Smooth muscle cell (in vitro differentiated cells): ENCODE measurements around the gene NPLOC4. TPM values are rescaled to one million over a fixed set of nuclear protein-coding genes. Genes with fewer than 3 reads are reported as not detected.

Source experiments
- DNase-seq: peaks from one replicate; lab custom pipeline; 2025; ENCODE audit not compliant: unreplicated experiment; lab: John Stamatoyannopoulos, UW
- H2AFZ ChIP-seq: fragments of 200-600 bp; sonication (generic); 2 replicates; pipeline ENCODE4 v1.6.0; 2016; ENCODE audit warnings: antibody characterized with exemption, low read depth, mild to moderate bottlenecking
- H3F3A ChIP-seq: fragments of 200-600 bp; sonication (generic); 2 replicates; pipeline ENCODE4 v1.6.0; 2017; ENCODE audit warnings: antibody characterized with exemption, low read depth
- H3K27ac ChIP-seq: fragments of 200-600 bp; sonication (generic); 2 replicates; pipeline ENCODE4 v1.5.1; 2016; ENCODE audit warnings: low read depth, mild to moderate bottlenecking
- H3K27me3 ChIP-seq: fragments of 200-600 bp; sonication (generic); 2 replicates; pipeline ENCODE4 v1.6.1; 2016; ENCODE audit warnings: low read depth, mild to moderate bottlenecking
- H3K36me3 ChIP-seq: fragments of 200-600 bp; sonication (generic); 2 replicates; pipeline ENCODE4 v1.5.1; 2016; ENCODE audit warnings: low read depth
- H3K4me1 ChIP-seq: fragments of 200-600 bp; sonication (generic); 2 replicates; pipeline ENCODE4 v1.5.1; 2016; ENCODE audit warnings: low read depth
- H3K4me2 ChIP-seq: fragments of 200-600 bp; sonication (generic); 2 replicates; pipeline ENCODE4 v1.6.0; 2016; ENCODE audit warnings: mild to moderate bottlenecking
- H3K4me3 ChIP-seq: fragments of 200-600 bp; sonication (generic); 2 replicates; pipeline ENCODE4 v1.5.1; 2016; ENCODE audit warnings: mild to moderate bottlenecking
- H3K79me2 ChIP-seq: fragments of 200-600 bp; sonication (generic); 2 replicates; pipeline ENCODE4 v1.6.0; 2016; ENCODE audit warnings: low read depth, mild to moderate bottlenecking
- H3K9ac ChIP-seq: fragments of 200-600 bp; sonication (generic); 2 replicates; pipeline ENCODE4 v1.6.0; 2016; ENCODE audit warnings: low read depth
- H3K9me3 ChIP-seq: fragments of 200-600 bp; sonication (generic); replicated peaks from 2 replicates; pipeline ENCODE4 v1.5.1; 2016; ENCODE audit warnings: low read depth
- H4K20me1 ChIP-seq: fragments of 200-600 bp; sonication (generic); 2 replicates; pipeline ENCODE4 v1.6.0; 2016; ENCODE audit warnings: low read depth
- CTCF ChIP-seq: fragments of 200-600 bp; sonication (generic); IDR thresholded peaks from 2 replicates; pipeline ENCODE4 v1.5.1; 2017; ENCODE audit warnings: borderline replicate concordance, mild to moderate bottlenecking, antibody characterized with exemption; ENCODE audit not compliant: insufficient read depth, poor library complexity, severe bottlenecking
- WGBS: methylation state at CpG from one replicate; pipeline ENCODE4 v1.1.7; 2016; ENCODE audit warnings: low lambda C conversion rate; 5-methylcytosine and 5-hydroxymethylcytosine counted together
- polyA plus RNA-seq: library from polyadenylated mRNA; unstranded; fragments of >200 nt; fragmentation: Nextera tagmentation; extraction: Ambion mirVana; gene quantifications from 2 replicates; pipeline ENCODE4 v1.2.1, GENCODE V29; 2016
- total RNA-seq: library from RNA; depleted of rRNA; stranded (reverse); fragments of >200 nt; gene quantifications from 2 replicates; pipeline ENCODE4 v1.2.3, GENCODE V29; 2014

Gene NPLOC4
- total and polyA plus RNA-seq, 2 experiments from 2014 or later: 58.1 to 60.9 TPM

GRCh38 chr17:81552244-81553017, 84.5 kb downstream of the NPLOC4 start, which contains the start of gene FAAP100:
Gene FAAP100, minus strand, starts transcription at chr17:81552353. Its CDS starts 23 bp downstream, at chr17:81552330.
- Histone ChIP-seq H3K4me1 (peaks cover 3% of the 10 kb centered on the region), H3K9me3 (no peaks in the 10 kb centered on the region), H3K9ac (peak within 1 kb of the TSS; percentile 79), H3F3A (peaks cover 20% of the 10 kb centered on the region), H3K36me3 (no peaks in the 10 kb centered on the region), H3K79me2 (peaks cover 14% of the 10 kb centered on the region), H3K27ac (peak within 1 kb of the TSS; percentile 61), H3K4me3 (peak within 1 kb of the TSS; percentile 86), H3K27me3 (no peaks in the 10 kb centered on the region), H2AFZ (no peak within 1 kb of the TSS), H3K4me2 (peak within 1 kb of the TSS; percentile 87), H4K20me1 (peaks cover 21% of the 10 kb centered on the region)
- no peak for TF ChIP-seq CTCF
- WGBS: 1% methylated on average over 64 of the region's 85 CpGs
- peak; percentile 73 for DNase-seq

- Histone ChIP-seq H3K79me2 (peaks cover 14% of the 10 kb centered on the region), H3K4me1 (peaks cover 3% of the 10 kb centered on the region), H3K27ac (peak overlapping the region; percentile 6), H3K9me3 (no peaks in the 10 kb centered on the region), H4K20me1 (peaks cover 13% of the 10 kb centered on the region), H3K27me3 (no peaks in the 10 kb centered on the region), H3K9ac (peak overlapping the region; percentile 79), H2AFZ (no peak overlapping the region), H3F3A (peaks cover 17% of the 10 kb centered on the region), H3K36me3 (no peaks in the 10 kb centered on the region), H3K4me3 (peak overlapping the region; percentile 86), H3K4me2 (peak overlapping the region; percentile 87)
- WGBS: 5% methylated on average over 56 of the region's 69 CpGs
- TF ChIP-seq CTCF: no peak
- no peak for DNase-seq
Measured at GRCh38 chr17:81551458-81552243, 85.3 kb downstream of the NPLOC4 start.

- Histone ChIP-seq H4K20me1 (peaks cover 9% of the 10 kb centered on the region), H3F3A (peaks cover 14% of the 10 kb centered on the region), H3K4me2 (peak overlapping the region; percentile 87), H3K4me1 (peaks cover 3% of the 10 kb centered on the region), H3K27me3 (no peaks in the 10 kb centered on the region), H3K9me3 (no peaks in the 10 kb centered on the region), H3K4me3 (peak overlapping the region; percentile 86), H3K27ac (no peak overlapping the region), H2AFZ (no peak overlapping the region), H3K9ac (peak overlapping the region; percentile 79), H3K79me2 (peaks cover 14% of the 10 kb centered on the region), H3K36me3 (no peaks in the 10 kb centered on the region)
- TF ChIP-seq CTCF: no peak
- 95% methylated on average over 27 of the region's 27 CpGs for WGBS
- no peak for DNase-seq
Measured at GRCh38 chr17:81550830-81551457, 86.0 kb downstream of the NPLOC4 start.
